Stimulated activated CD8-positive, alpha-beta memory T cell treated with anti-CD3 and anti-CD28 coated beads, Interleukin-12 subunit alpha, Interleukin-12 subunit beta, amount 100 ng/mL, for 24 hours (primary cell): ENCODE data around the gene CLDN9.
"Not testable (repeated sequence)": the region's sequence is repeated elsewhere in the genome, so short reads cannot be mapped to it uniquely, and the experiment has no call there.

Source experiments
- DNase-seq: peaks from one replicate; pipeline ENCODE4 v3.0.0-alpha.2; 2020; ENCODE audit errors: extremely low read depth

CLDN9 gene

GRCh38 chr16:3054965-3055733 lies 42.4 kb downstream of the CLDN9 start:
- DNase-seq: no peak

GRCh38 chr16:3055734-3056115 lies 43.0 kb downstream of the CLDN9 start:
- not testable (repeated sequence) for DNase-seq

DNA sequence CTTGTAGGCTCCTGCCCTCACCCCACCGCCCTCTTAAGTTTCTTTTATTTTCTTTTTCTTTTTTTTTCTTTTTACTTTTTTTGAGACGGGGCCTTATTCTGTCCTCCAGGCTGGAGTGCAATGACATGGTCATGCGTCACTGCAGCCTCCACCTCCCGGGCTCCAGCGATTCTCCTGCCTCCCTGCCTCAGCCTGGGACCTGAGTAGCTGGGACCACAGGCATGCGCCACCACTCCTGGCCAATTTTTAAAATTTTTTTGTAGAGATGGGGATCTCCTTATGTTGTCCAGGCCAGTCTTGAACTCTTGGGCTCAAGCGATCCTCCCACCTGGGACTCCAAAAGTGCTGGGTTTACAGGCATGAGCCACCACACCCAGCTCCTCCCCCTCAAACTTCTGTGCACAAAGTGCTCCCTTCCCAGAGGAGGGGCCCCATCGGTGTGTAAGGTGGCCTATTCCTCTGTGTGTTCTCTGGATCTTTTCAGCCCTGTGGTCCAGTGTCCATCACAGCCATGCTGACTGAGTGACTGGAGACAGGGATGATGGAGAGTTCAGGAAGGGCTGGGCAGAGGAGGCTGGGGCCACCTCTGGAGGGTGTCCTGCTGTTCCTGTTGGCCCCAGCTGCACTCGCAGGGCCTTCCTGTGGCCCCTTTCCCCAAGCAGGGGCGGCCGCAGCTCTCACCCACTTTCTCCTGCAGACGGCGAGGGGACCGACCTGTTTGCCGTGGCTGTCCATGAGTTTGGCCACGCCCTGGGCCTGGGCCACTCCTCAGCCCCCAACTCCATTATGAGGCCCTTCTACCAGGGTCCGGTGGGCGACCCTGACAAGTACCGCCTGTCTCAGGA lies 43.8 kb downstream of the CLDN9 start:
- no peak for DNase-seq

DNA sequence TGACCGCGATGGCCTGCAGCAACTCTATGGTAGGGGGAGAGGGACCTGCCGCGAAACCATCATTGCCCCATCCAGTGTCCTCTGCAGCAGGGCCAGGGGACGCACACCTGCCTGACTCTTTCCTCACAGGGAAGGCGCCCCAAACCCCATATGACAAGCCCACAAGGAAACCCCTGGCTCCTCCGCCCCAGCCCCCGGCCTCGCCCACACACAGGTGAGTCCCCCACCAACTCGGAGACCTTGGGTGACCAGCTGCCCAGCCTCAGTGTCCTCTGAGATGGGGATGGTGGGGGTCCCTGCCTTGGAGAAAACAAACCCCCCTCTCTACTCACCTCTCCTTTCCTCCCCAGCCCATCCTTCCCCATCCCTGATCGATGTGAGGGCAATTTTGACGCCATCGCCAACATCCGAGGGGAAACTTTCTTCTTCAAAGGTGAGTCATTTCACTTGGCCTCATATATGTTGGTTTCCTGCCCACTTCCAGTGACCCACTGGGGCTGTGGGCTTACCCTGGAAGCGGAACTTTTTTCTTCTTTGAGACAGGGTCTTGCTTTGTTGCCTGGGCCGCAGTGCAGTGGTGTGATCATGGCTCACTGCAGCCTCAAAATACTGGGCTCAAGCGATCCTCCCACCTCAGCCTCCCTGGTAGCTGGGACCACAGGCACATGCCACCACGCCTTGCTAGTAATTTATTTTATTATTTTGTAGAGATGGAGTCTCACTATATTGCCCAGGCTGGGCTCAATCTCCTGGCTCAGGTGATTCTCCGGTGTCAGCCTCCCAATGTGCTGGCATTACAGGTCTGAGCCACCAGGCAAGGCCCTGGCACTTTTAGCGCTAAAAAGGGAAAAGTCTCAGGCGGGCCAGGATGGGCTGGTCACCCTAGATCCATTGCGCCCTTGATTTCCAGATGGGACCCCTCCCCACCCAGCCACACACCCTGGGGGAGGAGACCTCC lies 44.7 kb downstream of the CLDN9 start:
- no peak for DNase-seq

DNA sequence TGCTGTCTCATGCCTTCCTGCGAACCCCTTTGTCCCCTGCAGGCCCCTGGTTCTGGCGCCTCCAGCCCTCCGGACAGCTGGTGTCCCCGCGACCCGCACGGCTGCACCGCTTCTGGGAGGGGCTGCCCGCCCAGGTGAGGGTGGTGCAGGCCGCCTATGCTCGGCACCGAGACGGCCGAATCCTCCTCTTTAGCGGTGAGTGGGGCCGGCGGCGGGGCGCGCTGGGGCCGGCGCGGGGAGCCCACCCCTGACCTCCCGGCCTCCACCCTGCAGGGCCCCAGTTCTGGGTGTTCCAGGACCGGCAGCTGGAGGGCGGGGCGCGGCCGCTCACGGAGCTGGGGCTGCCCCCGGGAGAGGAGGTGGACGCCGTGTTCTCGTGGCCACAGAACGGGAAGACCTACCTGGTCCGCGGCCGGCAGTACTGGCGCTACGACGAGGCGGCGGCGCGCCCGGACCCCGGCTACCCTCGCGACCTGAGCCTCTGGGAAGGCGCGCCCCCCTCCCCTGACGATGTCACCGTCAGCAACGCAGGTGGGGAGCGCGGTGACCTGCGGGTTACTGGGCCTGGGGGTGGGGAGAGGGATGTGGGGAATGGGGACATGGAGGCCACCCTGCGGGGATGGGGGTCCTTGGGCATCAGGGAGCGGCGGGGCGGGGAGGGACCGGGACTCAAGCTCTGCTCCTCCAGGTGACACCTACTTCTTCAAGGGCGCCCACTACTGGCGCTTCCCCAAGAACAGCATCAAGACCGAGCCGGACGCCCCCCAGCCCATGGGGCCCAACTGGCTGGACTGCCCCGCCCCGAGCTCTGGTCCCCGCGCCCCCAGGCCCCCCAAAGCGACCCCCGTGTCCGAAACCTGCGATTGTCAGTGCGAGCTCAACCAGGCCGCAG lies 45.7 kb downstream of the CLDN9 start:
- no peak for DNase-seq

DNA sequence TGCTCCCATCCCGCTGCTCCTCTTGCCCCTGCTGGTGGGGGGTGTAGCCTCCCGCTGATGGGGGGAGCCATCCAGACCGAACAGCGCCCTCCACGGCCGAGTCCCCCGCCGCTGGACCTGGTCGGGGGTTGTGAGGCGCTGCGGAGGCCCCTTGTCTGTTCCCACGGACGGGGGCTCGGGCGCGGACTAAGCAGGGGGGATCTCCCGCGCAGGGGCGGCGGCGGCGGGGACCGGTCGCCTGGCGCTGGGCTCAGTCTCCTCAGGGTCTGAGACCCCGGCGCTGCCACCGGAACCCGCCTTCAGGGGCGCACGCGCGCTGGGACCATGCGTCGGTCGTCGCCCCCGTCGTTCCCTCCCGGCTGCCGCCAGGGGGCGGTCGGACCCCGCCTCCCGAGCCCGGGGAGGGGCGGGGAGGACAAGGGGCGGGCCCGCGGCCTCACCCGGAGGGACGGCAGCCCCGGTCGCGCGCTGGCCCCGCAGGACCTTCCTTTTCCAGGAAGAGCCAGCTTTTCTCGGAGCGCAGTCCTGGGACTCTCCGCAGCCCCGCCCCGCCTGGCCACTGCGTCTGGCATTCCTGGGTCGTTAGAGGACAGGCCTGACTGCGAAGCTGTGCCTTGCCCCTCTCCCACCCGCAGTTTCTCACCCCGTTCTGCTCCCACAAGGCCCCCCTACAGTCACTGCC lies 46.5 kb downstream of the CLDN9 start:
- peak; percentile 65 for DNase-seq

DNA sequence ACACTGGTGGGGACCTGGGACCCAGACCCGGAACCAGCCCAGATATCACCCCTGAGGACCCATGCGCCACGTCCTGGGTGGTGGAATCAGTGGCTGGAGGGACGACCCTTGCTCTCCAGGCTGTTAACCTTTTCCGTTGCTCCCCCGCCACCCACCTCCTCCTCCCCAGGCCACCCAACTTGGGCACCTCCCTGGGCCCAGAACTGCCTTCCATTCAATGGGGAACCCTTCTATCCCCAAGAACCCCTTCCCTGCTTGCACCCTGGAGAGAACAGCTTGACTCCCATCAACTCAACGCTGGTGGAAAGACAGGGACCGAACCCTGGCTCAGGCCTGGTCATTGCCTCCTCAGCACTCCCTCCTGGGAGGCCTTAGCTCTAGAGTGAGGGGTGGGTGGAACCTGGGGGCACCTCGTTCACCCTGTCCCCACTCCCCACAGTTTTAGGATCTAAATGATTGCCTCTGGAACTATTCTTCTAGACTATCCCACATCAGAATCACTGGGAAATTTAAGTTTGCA lies 47.1 kb downstream of the CLDN9 start:
- DNase-seq: no peak

DNA sequence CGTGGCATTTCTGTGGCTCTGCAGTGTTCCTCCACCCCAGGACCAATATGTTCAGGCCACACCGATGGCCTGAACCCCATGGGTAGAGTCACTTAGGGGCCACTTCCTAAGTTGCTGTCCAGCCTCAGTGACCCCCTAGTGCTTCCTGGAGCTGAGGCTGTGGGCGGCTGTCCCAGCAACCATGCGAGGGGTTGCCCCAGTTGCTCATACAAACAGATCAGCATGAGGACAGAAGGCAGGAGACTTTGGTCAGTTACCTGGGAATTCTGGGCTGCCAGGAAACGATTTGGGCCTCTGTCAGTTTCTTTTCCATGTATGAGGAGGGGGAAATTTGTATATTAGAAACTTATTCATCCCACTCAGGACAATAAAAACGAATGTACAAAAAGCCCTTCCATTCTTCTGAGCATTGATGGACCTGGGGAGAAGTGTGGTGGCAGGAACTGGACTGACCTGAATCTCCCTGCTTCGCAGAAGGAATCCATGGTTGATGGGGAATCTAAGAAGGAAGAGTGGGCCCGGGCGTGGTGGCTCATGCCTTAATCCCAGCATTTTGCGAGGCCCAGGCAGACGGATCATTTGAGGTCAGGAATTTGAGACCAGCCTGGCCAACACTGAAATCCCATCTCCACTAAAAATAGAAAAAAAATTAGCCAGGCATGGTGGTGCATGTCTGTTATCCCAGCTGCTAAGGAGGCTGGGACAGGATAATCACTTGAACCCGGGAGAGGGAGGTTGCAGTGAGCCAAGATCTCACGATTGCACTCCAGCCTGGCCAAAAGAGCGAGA lies 47.8 kb downstream of the CLDN9 start:
- DNase-seq: no peak

- no peak for DNase-seq
These were observed 49.8 kb downstream of the CLDN9 start for GRCh38 chr16:3062553-3062952.

DNA sequence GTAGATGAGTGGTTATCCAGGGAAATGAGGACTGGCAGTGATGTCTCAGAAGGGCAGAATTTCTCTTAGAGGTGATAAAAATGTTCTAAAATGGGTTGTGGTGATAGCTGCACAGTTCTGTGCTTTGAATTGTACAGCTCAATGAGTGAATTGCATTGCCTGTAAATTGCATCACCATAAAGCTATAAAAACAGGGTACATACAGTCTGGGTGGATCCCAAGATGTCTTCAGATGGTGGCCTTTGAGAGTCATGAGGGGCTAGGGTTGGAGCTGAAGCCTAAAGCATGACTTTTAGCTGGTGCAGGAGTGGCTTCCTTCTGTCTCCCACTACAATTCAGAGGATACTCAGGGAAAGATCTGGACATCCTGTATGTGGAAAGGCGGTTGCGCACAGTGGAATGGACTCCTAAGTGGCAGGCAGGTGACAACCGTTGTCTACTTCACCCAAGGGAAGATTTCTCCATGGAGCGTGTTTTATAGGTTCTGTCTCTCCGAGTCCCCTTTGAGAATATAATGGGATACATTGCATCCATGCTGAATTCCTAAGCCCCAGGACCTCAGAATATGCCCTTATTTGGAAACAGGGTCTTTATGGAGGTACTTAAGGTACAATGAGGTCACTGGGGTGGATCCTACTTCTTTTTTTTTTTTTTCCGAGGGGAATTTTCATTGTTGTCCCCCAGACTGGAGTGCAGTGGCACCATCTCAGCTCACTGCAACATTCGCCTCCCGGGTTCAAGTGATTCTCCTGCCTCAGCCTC lies 51.1 kb downstream of the CLDN9 start:
- DNase-seq: no peak
